IMR-90 (cell line): ENCODE results near the gene RHOT2. TPM values are rescaled to one million over a fixed set of nuclear protein-coding genes. Genes with fewer than 3 reads are reported as not detected.

Experiments used
- MAFK ChIP-seq: IDR thresholded peaks from 2 replicates; pipeline ENCODE4 v1.6.1; 2012; ENCODE audit warnings: low read depth, low read length, improper control_type of control experiment
- NFE2L2 ChIP-seq: fragments of 150-350 bp; IDR thresholded peaks from 2 replicates; pipeline ENCODE4 v1.6.1; 2016; ENCODE audit warnings: low read depth, mild to moderate bottlenecking, low read length
- RAD21 ChIP-seq: IDR thresholded peaks from 2 replicates; pipeline ENCODE4 v1.6.1; 2012; ENCODE audit warnings: low read length, improper control_type of control experiment
- RCOR1 ChIP-seq: IDR thresholded peaks from 2 replicates; pipeline ENCODE4 v1.6.1; 2012; ENCODE audit warnings: mild to moderate bottlenecking, low read length, improper control_type of control experiment; ENCODE audit not compliant: insufficient replicate concordance
- polyA plus RNA-seq, 3 experiments: library from polyadenylated mRNA; depleted of rRNA; stranded (reverse); fragments of >200 nt; gene quantifications; 2 replicates each; pipeline ENCODE4 v1.2.3, GENCODE V29; 2012; ENCODE audit warnings: low replicate concordance in 1 of 3
- total RNA-seq: library from RNA; depleted of rRNA; stranded (reverse); fragments of >200 nt; gene quantifications from 2 replicates; pipeline ENCODE4 v1.2.3, GENCODE V29; 2012
- TF ChIP-seq, protein P1 (sequence below): conservative IDR thresholded peaks from 2 replicates; pipeline ENCODE4 v1.5.1; 2012; ENCODE audit warnings: mild to moderate bottlenecking, low read depth, low read length, improper control_type of control experiment

The RHOT2 gene
- total and polyA plus RNA-seq, 2 of the 4 experiments (the other 2 are of a cell fraction): 20.3 to 181 TPM

DNA sequence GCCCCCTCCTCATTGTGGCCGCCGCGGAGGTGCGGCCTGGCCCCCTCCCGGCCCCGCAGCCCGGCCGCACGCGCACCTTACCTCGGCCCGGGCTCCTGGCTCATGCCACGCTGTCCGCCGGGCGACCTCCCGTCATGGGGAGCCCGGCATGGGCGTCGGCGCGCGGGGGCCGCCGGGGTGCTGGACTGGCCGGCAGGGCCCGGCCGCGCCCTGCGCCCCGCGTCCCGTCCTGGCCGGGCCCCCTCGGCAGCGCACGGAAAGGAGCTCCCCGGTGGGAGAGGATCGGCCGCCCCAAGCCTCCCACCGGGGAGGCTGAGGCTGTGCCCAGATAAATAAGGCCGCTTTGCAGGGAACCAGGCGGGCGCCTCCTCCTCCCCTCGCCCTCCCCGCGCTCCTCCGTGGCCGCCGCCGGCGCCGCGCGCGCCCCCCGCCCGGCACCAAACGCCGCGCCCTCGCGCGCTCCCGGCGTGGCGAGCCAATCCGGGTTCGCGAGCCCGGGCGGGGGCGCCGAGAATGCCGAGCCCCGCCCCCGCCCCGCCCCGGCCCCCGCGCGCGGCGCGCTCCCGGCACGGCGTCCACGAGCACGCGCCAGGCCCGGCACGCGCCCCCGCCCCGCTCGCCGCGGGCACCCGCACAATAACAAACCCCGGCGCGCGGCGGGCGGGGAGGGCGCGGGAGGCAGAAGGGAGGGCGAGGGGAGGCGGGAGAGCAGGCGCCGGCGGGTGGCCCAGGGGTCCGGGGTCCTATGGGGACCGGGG lies 37.7 kb downstream of the RHOT2 start, which contains the start of gene FBXL16 (continued):
- TF ChIP-seq NFE2L2 (no peak), MAFK (no peak), RCOR1 (no peak), RAD21 (no peak)
- TF ChIP-seq, protein P1, sequence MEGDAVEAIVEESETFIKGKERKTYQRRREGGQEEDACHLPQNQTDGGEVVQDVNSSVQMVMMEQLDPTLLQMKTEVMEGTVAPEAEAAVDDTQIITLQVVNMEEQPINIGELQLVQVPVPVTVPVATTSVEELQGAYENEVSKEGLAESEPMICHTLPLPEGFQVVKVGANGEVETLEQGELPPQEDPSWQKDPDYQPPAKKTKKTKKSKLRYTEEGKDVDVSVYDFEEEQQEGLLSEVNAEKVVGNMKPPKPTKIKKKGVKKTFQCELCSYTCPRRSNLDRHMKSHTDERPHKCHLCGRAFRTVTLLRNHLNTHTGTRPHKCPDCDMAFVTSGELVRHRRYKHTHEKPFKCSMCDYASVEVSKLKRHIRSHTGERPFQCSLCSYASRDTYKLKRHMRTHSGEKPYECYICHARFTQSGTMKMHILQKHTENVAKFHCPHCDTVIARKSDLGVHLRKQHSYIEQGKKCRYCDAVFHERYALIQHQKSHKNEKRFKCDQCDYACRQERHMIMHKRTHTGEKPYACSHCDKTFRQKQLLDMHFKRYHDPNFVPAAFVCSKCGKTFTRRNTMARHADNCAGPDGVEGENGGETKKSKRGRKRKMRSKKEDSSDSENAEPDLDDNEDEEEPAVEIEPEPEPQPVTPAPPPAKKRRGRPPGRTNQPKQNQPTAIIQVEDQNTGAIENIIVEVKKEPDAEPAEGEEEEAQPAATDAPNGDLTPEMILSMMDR: no peak
